Tongue (tissue), 2 donors: ENCODE results near the gene WASL. TPM values are rescaled to one million over a fixed set of nuclear protein-coding genes. Genes with fewer than 3 reads are reported as not detected.
"Not testable (repeated sequence)": the region's sequence is repeated elsewhere in the genome, so short reads cannot be mapped to it uniquely, and the experiment has no call there.

ENCODE experiments used
- DNase-seq: peaks from one replicate; pipeline ENCODE4 v3.0.0-alpha.2; 2015
- total RNA-seq: library from RNA; depleted of rRNA; stranded (reverse); fragments of >200 nt; gene quantifications from one replicate; pipeline ENCODE4 v1.2.3, GENCODE V29; 2014

The WASL gene
- total RNA-seq, 1 donor from 2014 or later = 30.6 TPM

GRCh38 chr7:123732413-123733091 lies 16.3 kb downstream of the WASL start:
- DNase-seq = no peak

- no peak for DNase-seq
Measured at GRCh38 chr7:123729218-123729578, 19.6 kb downstream of the WASL start.

- DNase-seq = no peak
Measured at GRCh38 chr7:123727071-123727837, 21.5 kb downstream of the WASL start.

GRCh38 chr7:123725586-123726171 lies 23.1 kb downstream of the WASL start:
- no peak for DNase-seq

- DNase-seq = no peak
Measured at GRCh38 chr7:123724817-123725253, 24.0 kb downstream of the WASL start.

GRCh38 chr7:123723913-123724312 lies 24.9 kb downstream of the WASL start:
- no peak for DNase-seq

- not testable (repeated sequence) for DNase-seq
Measured at GRCh38 chr7:123720527-123720926, 28.3 kb downstream of the WASL start.

- no peak for DNase-seq
Measured at GRCh38 chr7:123719197-123719721, 29.5 kb downstream of the WASL start.

GRCh38 chr7:123718773-123719172 lies 30.0 kb downstream of the WASL start:
- no peak for DNase-seq

- DNase-seq = no peak
Measured at GRCh38 chr7:123717689-123718088, 31.1 kb downstream of the WASL start.

GRCh38 chr7:123716877-123717276 lies 31.9 kb downstream of the WASL start:
- no peak for DNase-seq

GRCh38 chr7:123715799-123716198 lies 33.0 kb downstream of the WASL start:
- no peak for DNase-seq

- no peak for DNase-seq
Measured at GRCh38 chr7:123715198-123715597, 33.6 kb downstream of the WASL start.

- no peak for DNase-seq
Measured at GRCh38 chr7:123714296-123715080, 34.3 kb downstream of the WASL start.

- DNase-seq = no peak
Measured at GRCh38 chr7:123712619-123713018, 36.2 kb downstream of the WASL start.

- no peak for DNase-seq
Measured at GRCh38 chr7:123711832-123712293, 36.9 kb downstream of the WASL start.

GRCh38 chr7:123710683-123711082 lies 38.1 kb downstream of the WASL start:
- DNase-seq = no peak

- DNase-seq = no peak
Measured at GRCh38 chr7:123709525-123709924, 39.3 kb downstream of the WASL start.

- no peak for DNase-seq
Measured at GRCh38 chr7:123705211-123705901, 43.4 kb downstream of the WASL start.

- DNase-seq = no peak
Measured at GRCh38 chr7:123695944-123696677, 52.7 kb downstream of the WASL start.

- DNase-seq = no peak
Measured at GRCh38 chr7:123692471-123692877, 56.3 kb downstream of the WASL start.
